ENCODE results near the gene CTSK.
"Not testable (repeated sequence)": the region's sequence is repeated elsewhere in the genome, so short reads cannot be mapped to it uniquely, and the experiment has no call there.

Gene CTSK

DNA sequence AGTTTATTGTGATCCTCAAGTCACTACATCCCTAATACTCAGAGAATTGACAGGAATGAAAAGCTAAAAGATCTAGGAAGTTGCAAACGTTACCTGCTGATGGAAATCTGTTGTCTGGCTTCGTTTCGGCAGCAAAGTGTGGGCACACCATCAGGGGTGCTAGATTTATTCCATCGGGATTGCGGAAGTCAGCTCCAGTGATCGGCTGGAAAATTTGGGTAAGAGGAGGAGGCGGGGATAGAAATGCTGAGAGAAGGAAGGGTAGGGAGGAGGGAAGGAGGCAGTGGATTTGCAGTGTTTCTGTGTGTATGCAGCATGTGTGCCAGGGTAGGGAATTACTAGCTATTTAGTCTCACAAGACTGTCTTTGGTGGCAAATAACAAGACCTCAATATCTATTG lies at the start of gene CTSK:
TSS of gene CTSK (minus strand) at position 140 of the 400 bp plus-strand sequence. CDS start 1,455 bp downstream, outside the sequence.
- no peak for DNase-seq

DNA sequence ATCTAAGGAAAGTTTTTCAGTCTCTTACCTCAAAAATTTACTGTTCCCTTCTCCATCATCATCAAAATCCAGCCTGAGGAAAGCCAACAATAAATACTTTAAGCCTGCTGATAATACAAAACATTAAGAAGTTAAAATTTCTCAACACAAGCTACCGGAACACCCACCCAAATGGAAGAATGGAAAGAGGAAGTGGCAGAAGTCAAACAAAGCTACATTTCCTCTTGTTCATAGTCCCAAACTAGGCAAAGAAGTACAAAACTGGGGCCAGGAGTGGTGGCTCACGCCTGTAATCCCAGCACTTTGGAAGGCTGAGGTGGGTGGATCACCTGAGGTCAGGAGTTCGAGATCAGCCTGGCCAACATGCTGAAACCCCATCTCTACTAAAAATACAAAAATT lies 44.7 kb upstream of the CTSK start:
- not testable (repeated sequence) for DNase-seq

DNA sequence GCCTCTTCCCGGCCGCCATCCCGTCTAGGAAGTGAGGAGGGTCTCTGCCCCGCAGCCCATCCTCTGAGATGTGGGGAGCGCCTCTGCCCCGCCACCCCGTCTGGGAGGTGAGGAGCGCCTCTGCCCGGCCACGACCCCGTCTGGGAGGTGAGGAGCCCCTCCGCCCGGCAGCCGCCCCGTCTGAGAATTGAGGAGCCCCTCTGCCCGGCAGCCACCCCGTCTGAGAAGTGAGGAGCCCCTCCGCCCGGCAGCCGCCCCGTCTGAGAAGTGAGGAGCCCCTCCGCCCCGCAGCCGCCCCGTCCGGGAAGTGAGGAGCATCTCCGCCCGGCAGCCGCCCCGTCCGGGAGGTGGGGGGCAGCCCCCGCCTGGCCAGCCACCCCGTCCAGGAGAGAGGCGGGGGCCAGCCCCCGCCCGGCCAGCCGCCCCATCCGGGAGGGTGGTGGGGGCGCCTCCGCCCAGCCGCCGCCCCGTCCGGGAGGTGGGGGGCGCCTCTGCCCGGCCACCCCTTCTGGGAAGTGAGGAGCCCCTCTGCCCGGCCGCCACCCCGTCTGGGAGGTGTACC lies 42.8 kb upstream of the CTSK start:
- not testable (repeated sequence) for DNase-seq

DNA sequence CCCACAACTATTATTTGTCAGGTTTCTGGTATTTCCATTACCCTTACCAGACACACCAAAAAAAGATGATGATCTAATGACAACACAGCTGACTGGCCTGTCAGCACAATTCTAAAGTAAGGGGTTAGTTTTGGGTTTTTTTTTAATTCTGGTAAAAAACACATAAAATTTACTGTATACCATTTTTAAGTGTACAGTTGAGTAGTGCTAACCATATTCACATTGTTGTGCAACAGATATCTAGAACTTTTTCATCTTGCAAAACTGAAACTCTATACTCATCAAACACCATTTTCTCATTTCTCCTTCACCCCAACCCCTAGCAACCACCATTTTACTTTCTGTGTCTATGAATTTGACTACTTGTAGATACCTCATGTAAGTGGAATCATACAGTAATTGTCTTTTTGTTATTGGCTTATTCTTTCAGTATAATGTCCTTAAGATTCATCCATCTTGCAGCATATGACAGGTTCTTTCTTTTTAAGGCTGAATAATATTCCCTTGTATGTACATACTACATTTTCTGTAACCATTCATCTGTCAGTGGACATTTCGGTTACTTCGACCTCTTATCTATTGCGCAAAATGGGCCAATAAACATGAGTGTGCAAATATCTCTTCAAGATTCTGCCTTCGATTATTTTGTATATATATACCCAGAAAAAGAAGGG lies 38.5 kb upstream of the CTSK start:
- DNase-seq: no peak

DNA sequence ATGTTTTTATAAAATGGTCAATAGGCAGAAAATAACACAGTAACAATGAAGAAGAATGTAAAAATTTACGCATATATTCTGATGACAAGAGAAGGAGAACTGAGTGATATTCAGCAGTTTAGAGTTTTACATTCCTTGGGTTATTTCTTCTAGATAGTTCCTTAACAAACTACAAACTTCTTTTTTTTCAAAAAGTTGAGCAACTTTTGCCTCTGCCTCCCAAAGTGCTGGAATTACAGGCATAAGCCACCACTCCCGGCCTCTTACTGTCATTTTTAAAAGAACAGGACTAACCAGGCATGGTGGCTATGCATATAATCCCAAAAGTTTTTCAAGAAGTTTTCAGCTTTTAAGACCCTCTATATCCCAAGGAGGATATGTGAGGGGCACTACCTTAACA lies 35.4 kb upstream of the CTSK start:
- no peak for DNase-seq

DNA sequence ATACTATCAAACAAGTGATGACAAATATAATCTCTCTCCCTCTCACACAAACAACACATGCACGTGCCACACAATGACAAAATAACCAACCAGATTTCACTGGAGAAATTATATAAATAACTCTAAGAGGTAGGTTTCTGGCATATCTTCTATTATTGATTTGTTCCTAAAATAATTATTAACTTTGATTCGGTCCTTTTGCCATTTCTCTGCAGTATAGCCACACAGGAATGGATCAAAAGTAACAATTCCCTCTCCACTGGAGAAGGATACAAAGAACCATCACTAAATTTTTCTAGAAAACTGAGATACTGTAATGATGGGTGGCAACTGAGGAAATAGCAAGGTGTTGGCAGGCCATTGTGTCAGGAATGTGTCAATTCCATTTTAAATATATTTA lies 34.9 kb upstream of the CTSK start:
- DNase-seq: no peak

DNA sequence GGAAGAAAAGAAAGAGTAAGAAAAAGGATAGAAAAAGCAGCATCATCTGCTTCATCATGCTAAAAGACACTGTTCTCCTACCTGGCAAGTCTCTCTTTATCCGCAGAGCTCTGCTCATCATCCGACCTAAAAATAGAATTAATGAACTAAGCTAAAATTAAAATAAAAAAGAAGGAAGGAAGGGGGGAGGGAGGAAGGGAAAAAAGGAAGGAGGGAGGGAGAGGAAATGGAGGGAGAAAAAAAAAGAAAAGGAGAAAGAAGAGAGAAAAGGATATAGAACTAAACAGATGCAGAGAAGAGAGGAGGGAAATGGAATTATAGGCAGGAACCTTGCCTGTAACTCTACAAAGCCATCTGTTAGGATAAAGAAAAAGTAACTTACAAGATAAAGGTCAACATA lies 34.3 kb upstream of the CTSK start:
- no peak for DNase-seq

DNA sequence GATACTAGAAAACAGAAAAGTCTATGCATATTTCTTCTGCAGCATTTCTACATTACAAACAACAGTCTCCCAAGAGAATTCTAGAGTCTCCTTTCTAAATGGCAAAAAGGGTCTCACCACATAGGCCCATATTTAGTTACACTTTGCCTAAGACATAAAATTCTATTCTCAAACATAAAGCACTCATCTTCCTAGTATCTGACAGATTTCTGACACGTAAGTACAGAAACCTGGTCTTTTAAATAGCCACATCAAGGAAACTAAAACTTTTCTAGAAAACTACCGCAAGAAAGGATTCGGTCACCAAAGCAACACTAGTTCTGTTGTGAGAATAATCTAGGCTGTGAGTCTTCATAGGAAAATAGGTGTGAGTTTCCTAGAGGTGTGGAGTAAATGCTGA lies 33.6 kb upstream of the CTSK start:
- DNase-seq: no peak

DNA sequence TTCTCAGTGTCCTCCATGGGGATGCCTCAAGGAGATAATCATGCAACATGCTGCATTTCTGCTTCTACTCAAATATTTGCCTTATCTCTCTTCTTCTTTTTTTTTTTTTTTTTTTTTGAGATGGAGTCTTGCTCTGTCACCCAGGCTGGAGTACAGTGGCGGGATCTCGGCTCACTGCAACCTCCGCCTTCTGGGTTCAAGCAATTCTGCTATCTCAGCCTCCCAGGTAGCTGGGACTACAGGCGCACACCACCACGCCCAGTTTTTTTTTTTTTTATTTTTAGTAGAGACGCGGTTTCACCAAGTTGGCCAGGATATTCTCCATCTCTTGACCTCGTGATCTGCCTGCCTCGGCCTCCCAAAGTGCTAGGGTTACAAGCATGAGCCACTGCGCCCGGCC lies 32.8 kb upstream of the CTSK start:
- not testable (repeated sequence) for DNase-seq

DNA sequence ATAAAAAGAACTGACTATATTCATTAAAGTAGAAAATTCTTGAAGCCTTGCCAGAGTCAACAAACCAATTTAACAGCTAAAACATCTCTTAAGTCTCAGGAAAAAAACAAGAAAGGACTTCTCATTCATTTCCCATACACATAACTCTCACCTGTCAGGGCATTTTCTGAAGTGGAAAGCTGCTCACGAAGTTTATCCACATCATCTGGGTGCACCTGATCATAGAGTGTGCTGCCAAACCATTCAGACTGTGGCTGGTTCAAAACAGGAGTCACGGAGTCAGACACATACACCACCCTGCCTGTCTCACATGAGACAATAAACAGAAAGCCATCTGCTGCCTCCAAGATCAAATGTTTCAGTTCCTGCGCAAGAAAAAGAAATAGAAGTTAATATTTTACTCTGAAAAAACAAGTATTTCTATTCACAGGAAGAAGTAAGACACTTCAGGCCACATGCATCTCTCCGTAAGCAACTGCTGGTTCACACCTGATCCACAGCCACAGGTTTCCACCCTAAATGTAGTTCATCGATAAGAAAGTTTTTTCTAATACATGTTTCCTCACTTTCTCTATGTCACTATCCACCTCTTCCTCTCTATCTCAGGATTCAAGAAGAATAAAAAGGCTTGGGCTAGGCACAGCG lies 28.2 kb upstream of the CTSK start:
- no peak for DNase-seq

DNA sequence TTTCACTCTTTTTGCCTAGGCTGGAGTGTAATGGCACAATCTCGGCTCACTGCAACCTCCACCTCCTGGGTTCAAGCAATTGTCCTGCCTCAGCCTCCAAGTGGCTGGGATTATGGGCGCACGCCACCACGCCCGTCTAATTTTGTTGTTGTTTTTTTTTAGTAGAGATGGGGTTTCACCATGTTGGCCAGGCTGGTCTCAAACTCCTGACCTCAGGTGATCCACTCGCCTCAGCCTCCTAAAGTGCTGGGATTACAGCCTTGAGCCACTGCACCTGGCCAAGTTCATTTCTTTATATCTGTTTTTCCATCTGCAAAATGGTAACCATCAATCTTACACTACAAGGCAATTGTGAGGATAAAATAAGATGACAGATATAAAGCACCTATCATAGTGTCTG lies 25.9 kb upstream of the CTSK start:
- DNase-seq: not testable (repeated sequence)

DNA sequence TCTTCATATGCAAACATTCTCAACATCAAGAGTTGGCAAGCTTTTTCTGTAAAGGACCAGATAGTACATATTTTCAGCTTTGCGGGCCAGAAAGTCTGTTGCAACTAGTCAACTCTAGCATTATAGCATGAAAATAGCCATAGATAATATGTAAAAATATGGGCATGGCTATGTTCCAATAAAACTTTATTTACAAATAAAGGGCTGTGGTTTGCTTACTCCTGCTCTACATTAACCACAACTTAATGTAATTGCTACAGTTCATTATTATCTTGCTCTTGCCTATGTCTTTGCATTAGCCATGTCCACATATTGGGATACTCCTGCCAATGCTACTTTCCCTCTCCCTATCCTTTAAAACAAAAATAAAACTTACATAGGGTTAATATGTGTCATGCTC lies 24.5 kb upstream of the CTSK start:
- no peak for DNase-seq

DNA sequence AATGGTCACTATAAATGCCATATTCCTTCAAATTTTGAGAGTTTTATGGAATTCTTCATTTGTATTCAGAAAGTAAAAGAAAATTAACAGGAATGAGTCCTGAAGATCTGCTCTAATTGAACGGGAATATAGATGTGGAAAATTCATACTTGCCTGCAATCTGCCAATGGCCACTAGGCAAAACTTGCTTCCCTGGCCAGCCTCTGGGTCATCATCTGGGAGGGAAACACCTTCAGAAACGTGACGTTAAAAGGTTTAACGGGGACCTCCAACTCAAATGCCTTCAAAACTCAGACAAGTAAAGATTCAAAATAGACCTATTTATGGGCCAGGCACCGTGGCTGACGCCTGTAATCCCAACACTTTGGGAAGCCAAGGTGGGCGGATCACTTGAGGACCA lies 21.7 kb upstream of the CTSK start:
- DNase-seq: no peak

DNA sequence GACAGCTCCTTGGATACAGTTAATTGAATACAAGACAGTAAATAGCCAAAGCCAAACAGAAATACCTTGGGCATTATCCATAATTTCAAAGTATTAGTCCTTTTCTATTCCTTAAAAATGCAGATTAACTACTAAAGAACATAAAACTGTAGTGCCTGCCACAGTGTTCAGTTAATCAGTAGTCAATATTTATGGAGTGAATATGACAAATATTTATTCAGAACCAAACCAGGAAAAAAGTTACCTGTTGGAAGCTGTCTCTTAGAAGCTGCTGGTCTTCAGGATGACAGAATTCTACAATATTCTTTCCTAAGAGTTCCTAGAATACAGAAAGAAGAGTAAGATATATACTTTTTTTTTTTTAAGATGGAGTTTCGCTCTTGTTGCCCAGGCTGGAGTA lies 18.2 kb upstream of the CTSK start:
- DNase-seq: no peak

DNA sequence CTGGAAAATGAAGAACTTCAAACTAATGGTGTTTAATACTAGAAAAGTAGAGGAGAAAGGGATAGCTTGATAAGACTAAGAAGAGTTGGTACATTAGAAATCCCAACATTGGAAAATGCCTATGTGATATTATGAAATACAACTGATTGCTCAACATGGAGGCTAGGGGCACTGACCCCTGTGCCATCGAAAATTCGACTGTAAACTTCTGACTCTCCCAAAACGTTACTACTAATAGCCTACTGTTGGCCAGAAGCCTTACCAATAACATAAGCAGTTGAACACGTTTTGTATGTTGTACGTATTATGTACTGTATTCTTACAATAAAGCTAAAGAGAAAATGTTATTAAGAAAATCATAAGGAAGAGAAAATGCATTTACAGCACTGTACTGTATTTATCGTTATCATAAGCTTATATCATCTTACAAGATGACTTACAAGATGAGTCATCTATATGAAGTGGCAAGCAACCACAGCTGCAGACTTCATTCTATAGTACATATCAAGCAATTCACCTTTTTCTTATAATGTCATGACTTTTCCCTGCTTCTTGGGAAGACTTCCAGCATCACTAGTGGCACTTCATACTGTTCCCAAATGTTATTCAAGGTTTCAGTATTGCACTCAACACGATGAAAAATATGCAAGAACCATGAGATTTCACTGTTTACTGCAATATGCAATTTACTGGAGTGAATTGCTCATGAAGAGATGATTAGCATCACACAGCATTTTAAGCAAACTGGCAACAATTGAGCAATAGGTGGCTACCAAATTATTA lies 12.9 kb upstream of the CTSK start:
- no peak for DNase-seq

DNA sequence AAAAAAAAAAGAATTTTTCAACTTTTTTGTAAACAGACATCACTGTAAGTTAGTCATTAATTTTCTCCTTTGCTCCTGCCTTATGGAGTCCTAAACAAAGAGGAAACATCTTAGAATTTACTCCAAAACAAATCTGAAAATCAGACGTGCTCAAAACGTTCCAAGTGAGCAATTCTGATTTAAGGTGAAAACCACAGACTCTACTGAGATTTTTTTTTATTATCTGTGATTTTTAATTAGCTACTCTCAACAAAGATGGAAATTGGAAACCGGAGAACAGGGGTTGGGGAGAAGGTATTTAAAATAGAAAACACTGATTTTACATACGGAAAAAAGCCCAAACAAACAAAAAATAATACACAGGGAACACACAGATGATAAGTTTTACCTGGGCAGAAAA lies 7.8 kb upstream of the CTSK start:
- DNase-seq: no peak

DNA sequence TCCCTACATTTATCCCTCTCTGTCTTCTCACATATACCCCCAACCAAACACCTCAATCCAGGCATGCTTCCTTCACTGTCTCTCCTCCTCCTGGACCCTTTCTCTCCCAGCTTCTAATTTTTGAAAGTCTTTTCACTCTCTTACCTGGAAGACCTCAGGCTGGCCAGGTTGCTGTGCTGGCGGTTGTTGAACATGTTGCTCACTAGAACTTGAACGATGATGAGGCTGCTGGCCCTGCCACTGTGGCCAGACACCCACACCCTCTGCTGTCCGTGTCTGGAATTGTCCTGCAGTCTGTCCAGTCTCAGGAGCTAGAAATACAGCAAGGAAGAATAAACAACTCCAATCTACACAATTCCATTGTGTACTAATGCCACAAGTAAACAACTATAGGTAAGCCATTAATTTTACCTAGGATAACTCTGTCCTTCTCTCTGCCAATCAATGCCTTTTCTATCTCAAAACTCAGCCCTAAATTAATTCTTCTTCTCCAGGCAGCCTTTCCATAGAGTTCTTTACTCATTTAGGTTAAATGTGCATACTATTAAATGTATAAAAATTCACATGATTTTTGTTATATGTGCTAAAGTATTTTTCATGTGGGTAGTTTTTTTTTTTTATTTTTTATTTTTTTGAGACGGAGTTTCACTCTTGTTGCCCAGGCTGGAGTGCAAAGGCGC lies 5.1 kb upstream of the CTSK start:
- DNase-seq: no peak

DNA sequence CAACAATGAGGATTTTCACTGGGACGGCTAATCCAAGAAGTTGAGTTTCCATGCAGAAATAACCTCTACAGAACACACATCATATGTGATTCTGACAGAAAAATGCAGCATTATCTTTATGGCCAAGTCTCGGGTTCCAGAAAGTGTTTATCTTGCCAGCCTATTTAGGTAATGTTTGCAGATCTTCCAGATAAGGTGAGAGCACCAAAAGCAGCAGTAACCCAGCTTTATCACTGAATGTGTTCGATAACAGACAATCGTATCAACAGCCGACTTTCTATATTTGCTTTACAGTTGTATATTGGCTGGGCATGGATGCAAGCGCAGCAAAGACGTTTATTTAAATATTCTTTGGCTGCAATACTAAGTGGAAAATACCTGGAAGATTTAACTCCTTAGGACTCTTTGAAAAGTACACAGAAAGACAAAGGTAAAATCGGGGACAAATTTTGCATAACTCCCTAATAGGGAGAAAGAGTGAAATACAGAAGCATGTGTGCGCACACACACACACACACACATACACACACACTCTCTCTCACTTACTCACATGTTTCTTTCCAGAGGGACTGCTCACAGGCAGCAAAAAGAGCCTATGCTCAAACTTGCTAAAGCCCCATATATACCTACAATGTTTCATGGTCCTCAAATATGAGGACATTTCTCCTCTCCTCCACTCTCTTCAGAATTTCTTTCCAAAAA lies 3.0 kb upstream of the CTSK start:
- no peak for DNase-seq

DNA sequence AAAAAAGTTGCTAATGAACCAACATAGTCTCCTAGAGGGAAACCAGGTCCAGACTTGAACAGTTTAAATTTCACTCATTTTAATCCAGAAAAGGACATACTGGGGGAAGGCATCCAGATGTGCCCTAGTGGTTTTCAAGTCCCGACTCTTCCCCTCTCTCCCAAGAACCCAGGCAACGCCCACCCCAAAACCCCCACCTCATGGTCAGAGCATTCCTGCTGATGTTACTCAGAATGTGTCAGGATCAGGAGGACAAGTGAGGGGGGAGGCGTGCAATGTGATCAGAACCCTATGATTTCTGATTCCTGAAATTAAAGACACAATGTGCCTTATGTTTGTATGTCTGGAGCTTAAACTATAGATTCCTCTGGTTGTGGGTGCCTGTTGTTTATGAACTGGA lies 1.6 kb upstream of the CTSK start:
- DNase-seq: no peak

DNA sequence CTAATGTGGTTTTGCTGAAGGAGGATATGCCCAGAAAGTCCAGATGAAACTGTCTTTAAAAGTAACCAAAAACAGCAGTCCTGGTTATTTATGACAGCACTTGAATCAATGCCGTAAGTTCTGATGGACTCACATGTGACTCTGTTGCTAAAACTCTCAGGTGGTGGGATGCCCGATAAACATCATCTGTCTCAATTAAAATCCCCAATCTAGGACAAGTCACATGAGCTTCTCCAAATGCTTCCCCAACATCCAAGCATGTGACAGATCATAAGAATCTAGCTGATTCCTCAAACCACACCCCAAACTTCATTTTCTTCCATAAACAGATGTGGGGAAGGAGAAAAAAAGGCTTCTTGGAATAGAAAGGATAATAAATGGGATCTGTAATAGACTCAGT lies 786 bp upstream of the CTSK start:
- DNase-seq: no peak

DNA sequence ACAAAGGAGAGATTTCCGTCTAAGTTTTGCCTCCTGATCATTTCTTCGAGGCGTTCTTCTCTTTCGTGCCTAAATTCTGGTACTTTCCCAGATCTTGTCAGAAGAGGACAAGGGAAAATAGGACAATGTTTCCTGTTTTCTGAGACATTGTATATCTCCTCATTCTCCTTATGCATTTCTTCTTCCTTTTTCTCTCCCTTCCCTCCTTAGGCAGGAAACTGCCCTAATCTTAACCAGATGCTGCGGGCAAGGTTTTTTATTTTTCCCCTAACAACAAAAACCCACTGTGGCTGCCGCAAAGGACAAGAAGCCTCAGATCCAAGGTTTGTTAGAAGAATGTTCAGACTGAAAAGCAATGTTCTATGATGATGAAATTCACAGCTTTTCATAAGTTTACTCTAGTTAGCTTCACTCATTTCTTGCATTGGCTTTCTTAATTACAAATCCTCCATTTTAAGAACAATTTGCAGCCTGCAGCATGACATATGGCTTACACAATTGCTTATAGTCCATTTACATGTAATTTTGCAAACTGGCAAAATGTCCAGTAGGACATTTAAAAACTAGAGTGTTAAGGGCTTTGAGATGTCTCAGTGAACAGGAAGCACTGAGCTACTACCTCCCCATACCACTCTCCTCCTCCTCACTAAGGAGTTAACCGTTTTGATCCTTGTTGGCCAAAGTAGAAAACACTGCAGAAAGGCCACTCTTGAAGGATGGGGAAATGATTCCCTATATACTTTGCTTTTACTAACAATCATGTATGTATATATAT lies 624 bp downstream of the CTSK start:
- no peak for DNase-seq

DNA sequence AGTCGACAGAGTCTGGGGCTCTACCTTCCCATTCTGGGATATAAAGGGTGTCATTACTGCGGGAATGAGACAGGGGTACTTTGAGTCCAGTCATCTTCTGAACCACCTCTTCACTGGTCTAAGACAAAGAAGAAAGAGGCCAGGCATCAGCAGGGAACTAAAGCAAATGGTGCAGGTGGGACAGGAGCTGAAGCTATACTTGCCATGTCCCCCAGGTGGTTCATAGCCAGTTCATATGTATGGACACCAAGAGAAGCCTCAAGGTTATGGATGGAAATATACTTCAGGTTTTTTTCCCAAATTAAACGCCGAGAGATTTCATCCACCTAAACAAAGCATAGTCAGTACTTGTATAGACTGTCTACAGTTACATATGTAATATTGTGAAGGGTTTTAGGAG lies 2.2 kb downstream of the CTSK start:
- no peak for DNase-seq

Data from NCI-H1048 (cell line).